CD4-positive, alpha-beta T cell treated with Interferon gamma for 1 hour (primary cell): ENCODE measurements around the gene RCOR3.
A peak's percentile ranks its signal among the peaks of the same experiment; 100 is the strongest.
"Not testable (repeated sequence)": the region's sequence is repeated elsewhere in the genome, so short reads cannot be mapped to it uniquely, and the experiment has no call there.

Experiments used
- DNase-seq: peaks from one replicate; pipeline ENCODE4 v3.0.0-alpha.2; 2020

The RCOR3 gene

DNA sequence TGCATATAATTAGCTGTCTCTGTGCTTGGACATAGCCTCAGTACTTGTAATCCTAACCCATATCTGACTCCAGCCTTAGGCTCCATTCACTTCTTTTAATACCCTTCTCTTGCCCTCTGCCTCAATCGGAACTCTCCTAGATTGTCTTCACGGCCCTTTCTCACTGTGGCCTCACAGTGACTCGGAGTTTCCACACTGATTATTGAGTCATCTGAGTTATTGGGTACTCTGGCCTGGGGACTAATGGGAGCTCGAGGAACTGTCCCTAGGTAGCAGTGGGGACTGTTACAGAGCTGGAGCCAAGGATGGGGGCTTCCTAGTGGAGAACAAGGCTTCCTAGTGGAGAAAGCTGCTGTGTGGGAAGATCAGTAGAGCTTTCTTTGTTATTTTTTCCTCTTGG is 84.4 kb downstream of the RCOR3 start:
- DNase-seq: no peak

DNA sequence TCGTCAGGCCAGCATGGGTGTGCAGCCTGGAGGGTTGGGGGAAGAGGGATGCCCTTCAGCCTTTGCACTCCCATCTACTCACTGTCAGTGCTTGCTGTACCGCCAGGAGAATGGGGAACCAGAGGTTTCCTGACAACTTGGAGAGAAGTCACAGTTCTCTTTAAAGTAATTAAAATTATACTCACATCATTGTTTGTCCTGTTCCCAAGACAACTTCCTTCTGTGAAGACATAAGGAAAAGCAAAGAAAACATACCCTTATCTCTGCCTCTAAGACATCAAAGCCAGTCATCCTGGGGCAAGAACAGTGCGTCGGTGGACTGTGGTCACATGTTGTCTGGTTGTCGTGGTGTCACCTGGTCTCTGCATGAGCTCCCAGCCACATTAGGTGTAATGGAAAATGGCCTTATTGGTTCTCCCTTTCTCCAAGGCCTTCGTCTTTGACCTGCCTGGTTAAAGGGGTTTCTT is 85.0 kb downstream of the RCOR3 start:
- DNase-seq: no peak

DNA sequence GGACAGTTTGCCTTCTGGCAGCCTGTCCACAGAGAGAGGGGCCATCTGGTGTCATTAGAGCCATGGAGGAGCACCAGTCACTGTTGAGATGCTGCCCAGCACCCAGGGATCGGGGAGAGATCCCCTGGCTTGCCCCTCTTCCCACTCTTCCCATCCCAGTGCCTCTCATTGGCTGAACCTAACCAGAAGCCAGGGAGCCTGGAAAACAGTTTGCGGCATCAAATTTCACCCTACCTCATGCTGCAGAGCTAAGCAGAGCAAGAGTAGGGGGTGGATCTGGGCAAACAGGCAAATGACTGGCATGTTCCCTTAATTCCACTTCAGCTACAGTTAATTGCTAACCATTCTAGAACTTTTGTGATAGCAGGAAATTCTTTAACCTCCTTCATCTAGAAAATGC is 86.6 kb downstream of the RCOR3 start:
- no peak for DNase-seq

DNA sequence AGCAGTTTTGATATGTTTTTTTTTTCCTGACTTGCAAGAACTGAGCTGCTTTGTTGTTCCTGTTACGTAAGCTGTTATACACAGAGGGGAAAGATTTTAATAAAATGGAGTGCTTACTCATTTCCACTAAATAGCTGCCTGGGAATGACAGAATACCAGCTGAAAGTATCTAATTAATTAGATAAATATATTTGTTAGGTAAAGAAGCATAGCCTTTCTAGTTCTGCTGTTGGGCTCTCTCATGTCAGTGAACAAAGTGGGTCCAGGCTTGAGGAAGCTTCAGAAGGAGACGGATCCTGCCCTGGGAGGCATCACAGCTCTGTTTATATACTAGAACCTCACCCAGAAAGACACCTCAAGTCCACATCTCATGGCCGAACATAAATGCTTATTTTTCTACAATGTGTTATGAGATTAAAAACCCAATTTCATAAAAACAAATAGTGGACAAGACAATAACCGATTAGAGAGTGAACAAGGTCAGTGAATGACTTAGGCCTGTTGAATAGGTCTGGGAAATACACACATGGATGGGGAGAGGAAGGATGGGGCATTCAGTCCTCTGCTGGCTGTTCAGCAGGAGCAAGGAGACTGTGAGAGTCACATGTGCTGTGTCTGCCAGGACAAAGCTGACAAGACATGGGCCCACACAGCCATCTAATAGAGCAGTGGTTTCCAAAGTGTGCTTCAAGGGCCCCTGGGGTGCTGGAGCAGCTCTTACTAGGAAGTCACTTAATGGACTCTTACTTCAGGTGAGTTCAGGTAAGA is 88.1 kb downstream of the RCOR3 start:
- DNase-seq: no peak

DNA sequence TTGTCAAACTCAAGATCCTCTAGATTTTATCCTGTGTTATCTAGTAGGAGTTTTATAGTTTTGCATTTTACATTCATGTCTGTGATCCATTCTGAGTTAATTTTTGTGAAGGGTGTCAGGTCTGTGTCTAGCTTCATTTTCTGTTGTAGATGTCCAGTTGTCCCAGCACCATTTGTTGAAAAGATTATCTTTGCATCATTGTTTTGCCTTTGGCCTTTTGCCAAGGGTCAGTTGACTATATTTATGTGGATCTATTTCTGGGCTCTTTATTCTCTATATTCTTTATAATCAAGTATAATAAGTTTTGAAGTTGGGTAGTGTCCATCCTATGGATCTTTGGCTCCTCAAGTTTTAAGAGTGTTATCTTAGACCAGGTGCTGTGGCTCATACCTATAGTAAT is 89.4 kb downstream of the RCOR3 start:
- no peak for DNase-seq

DNA sequence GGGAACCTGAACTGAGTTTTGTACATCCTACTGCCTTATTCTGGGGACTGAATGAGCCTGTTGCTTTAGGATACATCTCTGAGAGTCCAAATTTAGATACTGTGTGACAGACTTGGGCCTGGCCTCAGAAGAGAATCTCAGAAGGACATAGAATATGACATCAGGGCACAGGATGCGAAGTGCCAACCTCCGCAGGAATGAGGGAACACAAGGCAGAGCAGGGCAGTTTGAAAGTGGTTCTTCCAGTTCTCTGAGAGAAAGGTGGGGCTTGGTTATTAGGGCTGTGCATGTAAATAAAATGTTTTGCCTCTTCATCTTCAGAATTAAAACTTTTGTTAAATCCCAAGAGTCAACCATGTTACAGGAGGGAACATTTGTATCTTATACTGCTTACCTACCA is 90.6 kb downstream of the RCOR3 start:
- no peak for DNase-seq

DNA sequence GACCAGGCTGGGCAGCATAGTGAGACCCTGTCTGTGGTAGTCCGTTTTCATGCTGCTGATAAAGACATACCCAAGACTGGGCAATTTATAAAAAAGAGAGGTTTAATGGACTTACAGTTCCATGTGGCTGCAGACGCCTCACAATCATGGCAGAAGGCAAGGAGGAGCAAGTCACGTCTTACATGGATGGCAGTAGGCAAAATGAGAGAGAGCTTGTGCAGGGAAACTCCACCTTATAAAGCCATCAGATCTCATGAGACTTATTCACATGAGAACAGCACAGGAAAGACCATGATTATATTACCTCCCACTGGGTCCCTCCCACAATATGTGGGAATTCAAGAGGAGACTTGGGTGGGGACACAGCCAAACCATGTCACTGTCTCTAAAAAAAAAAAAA is 92.9 kb downstream of the RCOR3 start:
- DNase-seq: not testable (repeated sequence)

DNA sequence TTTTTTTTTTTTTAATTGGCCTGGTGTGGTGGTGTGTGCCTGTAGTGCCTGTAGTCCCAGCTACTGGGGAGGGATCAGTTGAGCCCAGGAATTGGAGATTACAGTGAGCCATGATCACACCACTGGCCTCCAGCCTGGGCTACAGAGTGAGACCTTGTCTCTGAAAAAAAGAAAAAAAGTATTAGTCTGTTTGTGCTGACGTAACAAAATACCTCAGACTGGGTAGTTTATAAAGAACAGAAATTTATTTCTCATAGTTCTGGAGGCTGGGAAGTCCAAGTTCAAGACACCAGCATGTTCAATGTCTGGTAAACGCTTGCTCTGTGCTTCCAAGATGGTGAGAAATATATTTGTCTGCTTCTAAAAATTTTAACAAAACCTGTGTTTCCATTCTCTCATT is 93.3 kb downstream of the RCOR3 start:
- no peak for DNase-seq

DNA sequence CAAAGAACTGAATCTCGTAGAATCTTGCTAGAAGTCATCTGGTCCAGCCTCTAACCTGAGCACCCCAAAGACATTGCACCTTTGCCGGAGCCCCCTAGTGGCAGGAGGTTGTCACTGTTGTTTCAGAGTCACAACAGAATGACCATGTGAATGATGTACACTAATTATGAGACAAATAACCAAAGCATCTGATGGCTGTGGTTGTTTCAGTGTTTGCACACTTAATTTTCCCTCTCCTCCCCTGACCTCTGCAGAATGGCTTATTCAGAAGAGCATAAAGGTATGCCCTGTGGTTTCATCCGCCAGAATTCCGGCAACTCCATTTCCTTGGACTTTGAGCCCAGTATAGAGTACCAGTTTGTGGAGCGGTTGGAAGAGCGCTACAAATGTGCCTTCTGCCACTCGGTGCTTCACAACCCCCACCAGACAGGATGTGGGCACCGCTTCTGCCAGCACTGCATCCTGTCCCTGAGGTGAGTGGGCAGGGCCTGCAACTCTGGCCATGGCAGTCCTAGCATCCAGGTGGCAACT is 93.9 kb downstream of the RCOR3 start:
- peak; percentile 54 for DNase-seq

DNA sequence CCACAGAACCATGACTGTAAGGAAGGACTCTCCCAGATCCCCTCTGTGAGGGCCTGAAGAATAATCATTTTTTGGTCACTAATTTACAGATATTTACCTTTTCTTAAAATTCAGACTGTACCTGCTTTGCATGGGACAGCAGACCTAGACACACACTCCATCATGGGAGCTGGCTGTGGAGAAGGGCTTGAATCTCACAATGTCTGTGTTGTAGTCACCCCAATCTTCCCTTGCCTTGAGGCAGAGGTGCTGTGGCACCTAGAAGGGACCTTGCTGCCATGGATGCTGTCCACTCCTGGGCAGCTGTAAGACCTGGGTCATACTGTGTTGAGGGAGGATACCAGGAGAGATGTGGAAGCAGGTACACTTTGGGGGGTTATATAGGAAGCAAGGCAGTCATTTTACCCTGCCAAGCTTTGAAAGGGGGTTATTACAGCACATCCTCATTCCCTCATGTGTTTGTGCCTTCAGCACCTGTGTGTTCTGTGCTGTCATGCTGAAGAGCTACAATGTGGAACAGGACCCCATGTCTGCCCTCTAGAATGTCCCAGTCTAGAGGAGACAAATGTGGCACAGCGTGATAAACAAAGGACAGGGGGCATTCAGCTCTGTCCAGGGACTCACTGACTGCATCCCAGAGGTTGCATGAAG is 94.5 kb downstream of the RCOR3 start:
- DNase-seq: no peak

DNA sequence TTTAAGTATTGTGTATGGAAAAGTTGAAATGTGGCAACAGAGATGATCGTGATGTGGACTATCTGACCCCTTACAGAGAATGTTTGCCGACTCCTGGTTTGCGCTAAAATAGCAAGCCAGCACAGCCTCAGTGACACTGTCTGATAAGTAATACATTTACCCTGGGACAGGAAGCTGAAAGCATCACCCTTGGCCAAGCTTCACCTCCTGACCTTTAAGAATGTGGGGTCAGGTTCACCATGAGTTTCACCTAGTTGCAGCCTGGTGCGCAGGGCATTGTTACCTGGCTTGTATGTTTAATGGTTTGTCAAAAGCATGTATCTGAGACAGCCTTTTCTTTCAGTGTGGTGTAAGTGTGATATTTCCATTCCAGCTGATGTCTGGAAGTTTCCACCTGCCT is 96.7 kb downstream of the RCOR3 start:
- DNase-seq: no peak

DNA sequence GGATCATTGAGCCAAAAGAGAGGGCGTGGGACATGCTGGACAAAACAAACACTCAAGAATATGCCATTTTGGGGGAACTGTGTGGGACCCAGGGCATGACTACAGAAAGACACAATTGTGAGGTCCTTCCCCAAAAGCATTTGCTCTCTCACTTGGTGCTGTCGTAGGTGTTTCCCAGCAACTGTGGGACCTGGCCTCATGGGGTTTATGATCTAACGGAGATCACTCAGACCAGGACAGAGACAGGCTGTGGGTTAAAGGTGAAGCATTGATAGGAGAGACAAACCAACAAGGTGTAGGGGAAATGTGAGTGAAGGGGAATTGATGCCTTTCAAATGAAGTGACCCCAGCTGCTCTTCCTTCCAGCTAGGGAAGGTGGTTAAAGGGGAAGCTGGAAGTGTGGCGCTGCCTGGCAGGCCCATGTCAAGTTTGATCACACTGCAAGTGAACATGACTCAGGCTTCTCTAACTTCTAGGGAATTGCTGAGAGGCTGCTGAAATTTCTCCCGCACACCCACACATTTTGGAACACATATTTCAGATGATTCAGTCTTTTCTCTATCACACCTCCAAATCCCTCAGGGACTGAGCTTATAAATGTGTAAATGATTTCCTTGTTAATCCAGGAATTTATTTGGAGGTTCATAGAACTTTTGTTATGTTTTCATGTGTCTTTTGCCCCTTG is 97.7 kb downstream of the RCOR3 start:
- no peak for DNase-seq

DNA sequence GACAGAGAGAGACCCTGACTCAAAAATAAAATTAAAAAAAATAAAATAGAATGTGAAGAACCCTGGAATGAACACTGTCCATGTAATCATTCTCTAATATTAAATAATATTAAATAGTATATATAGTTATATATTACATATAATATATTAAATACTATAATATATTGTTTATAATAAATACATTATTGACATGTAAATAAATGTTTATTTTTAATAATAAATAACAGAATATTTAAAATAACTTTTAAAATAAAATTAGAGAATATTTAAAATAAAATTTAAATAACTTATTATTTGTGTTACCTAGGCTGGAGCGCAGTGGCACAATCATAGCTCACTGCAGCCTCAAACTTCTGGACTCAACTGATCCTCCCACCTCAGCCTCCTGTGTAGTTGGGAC is 99.5 kb downstream of the RCOR3 start:
- DNase-seq: no peak

DNA sequence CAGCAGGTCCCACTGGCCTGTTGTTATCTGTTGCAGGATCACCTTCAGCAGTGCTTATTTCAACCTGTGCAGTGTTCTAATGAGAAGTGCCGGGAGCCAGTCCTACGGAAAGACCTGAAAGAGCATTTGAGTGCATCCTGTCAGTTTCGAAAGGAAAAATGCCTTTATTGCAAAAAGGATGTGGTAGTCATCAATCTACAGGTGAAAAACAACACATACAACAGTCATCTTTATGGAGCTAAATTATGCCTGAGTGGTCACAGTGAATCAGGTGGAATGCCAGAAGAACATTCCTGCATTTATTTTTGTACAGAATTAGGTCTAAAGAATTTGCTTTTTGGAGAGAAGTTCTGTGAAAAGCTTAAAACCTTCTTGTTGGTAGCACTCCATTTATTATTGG is 100.7 kb downstream of the RCOR3 start:
- DNase-seq: no peak

DNA sequence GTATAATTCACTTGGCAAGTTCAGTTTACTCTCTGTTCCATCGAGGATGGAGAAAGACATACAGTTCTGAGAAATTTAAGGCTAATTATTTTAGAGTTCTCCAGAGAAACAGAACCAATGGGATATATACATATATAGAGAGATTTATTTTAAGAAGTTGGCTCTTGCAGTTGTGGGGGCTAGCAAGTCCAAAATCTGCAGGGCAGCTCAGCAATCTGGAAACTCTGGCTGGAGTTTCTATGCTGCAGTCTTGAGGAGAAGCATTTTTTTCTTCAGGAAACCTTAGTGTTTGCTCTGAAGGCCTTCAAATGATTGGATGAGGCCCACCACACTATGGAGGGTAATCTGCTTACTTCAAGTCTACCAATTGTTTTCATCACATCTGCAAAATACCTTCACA is 102.0 kb downstream of the RCOR3 start:
- no peak for DNase-seq
